GM18858 (cell line): ENCODE results near the gene CNPY2.

Source experiments
- ATAC-seq: cut with Tn5 transposase; IDR thresholded peaks from one replicate; pipeline ENCODE4 v1.9.1; 2021; ENCODE audit not compliant: unreplicated experiment

The CNPY2 gene

GRCh38 chr12:56260921-56261320 lies 54.9 kb downstream of the CNPY2 start:
- ATAC-seq = no peak

GRCh38 chr12:56260380-56260779 lies 55.4 kb downstream of the CNPY2 start:
- no peak for ATAC-seq
